HG03159 (cell line): ENCODE data around the gene FAM229A.

Source experiments
- ATAC-seq: cut with Tn5 transposase; IDR thresholded peaks from one replicate; pipeline ENCODE4 v1.9.1; 2021; ENCODE audit warnings: mild to moderate bottlenecking, moderate library complexity; ENCODE audit not compliant: unreplicated experiment

Gene FAM229A

DNA sequence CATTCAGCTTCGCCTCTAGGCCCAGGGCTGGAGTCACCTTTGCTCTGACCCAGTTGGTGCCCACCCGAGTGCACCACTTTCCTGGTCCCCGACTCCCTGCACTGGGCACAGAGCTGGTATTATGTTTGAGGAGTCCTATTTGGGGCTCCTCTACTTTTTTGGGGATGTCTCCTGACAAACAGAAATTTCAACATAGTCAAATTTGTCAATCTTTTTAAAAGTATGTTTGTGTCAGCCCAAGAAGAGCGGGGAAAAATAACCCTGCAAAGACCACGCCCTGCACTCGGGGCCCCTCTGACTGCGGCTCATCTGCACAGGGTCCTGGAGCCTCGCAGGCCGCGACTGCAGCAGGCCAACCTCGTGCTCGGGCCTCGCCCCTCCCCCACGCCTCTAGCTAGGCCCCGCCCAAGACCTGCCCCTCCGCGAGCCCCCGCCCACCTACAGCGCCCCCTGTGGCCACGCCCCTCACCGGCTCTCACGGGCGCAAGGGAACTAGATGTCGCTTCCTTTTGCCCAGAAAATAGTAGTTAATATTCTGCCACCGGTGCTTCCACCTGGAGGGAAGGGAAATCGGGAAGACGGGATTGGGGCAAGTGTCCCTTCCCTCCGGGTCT, 11.4 kb downstream of the FAM229A start:
- ATAC-seq: peak; percentile 43

DNA sequence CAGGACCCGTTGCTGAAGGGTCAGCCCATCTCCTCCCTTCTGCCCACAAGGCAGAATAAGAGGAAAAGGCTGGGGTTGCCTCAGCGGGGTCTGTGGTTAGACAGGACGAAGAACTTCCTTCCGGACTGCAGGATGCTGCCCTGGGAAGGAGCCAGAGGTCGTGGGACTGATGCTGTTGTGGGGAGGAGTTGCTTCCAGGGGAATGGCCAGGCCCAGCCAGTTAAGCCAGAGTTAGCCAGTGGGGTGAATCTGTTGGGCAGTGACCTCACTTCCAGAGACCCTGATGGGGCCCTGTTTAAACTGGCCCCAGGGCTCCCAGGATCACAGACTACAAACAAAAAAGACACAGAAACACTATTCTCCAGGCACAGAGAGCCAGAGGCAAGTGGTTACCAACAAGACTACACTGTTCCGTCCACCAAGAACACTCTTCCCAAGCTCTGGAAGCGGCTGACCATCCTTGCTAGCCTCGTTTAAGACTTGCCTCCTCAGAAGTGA, 13.0 kb downstream of the FAM229A start:
- ATAC-seq: no peak

DNA sequence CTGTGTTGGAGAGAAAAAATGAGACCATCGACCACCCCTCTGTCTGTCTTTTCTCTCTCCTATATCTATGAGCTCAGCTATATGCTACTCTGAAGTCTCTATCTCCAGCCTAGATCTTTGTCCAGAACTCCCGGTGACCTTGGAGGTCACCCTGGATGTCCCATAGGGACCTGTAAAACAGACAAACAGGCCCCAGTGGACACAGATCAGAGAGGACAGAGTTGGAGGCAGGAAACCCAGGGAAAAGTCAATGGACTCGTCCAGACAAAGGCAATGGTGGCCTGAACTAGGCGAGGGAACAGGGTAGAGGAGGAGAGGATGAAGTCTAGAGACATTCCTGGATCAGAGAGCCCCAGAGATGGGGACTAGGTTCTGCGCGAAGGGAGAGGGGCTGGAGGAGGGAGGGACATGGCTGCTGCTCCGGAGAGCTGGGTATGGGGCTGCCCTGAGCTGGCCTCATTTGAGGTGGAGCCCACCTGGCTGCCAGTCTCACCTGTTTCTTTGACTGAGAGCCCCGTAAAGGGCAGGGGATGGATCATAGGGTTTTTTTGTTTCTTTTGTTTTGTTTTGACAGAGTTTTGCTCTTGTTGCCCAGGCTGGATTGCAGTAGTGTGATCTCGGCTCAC, 15.6 kb downstream of the FAM229A start:
- ATAC-seq: no peak

DNA sequence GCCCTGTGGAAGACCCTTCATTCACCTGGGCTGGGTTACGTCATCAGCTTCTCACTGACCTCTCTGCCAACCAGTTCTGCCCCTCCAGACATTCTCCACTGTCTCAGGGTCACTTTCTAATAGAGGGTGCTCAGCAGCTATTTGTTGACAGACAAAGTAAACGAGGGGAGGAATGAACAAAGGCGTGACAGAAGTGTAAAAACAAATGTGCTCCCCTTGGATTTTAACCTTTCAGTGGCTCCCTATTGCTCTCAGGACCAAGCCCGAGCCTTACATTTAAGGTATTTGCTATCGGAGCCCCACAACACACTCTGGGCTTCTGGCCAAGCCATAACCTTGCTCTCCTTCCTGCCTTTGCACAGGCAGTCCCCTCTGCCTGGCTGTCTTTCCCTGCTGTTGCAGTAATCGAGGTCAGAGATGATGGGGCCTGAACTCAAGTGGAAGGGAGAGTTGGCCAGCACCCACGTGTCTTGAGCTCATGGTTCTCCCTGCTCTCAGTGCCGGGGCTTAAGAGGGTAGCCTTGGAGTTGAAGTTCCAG, 16.9 kb downstream of the FAM229A start:
- ATAC-seq: no peak

GRCh38 chr1:32342704-32343103, 19.6 kb downstream of the FAM229A start:
- ATAC-seq: no peak

- no peak for ATAC-seq
Measured at GRCh38 chr1:32341971-32342370, 20.3 kb downstream of the FAM229A start.

DNA sequence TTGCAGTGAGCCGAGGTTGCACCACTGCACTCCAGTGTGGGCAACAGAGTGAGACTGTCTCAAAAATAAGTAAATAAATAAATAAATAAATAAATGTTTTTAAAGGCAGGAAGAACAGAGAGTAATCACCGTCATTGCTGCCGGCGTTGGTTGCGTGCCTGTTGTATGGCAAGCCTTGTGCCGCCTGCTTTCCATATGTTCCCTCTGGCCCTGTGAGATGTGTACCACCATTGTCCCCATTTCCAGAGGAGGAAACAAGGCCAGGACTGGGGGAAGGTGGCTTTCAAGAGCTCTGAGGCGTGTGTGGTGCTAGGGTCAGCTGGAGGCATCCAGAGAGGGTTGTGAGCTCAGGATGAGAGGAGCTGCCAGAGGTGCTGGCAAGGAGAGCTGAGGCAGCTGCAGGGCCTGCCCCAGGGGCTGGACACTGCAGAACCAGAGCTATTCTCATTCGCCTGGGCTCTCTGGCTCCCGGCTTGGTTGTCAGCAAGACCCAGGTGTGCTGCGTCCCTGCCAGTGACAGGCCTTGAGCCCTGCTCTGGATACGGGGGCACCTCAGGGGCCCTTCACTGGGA, 21.0 kb downstream of the FAM229A start:
- no peak for ATAC-seq

- ATAC-seq: no peak
Measured at GRCh38 chr1:32339363-32339978, 22.8 kb downstream of the FAM229A start.

DNA sequence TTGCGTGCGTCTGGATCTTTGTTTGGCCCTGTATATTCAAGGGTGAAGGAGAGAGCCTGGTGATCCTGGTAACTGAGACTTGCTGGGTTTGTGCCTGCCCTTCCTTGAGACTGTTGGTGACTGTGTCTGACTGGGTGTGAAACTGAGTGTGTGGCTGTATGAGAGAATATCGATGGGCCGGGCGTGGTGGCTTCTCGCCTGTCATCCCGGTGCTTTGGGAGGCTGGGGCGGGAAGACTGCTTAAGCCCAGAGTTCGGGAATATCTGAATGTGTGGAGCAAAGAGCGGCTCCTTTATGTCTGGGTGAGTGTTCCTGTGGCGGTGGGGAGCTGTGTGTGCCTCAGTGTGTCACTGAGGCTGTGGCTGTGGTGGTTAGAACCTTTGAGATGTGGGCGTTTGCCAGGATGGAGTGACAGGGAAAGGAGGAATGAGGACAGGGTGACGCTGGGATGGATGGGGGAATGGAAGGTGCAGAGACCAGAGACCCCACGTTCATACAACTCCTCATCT, 23.6 kb downstream of the FAM229A start:
- no peak for ATAC-seq

- ATAC-seq: no peak
Measured at GRCh38 chr1:32337855-32338636, 24.2 kb downstream of the FAM229A start.

DNA sequence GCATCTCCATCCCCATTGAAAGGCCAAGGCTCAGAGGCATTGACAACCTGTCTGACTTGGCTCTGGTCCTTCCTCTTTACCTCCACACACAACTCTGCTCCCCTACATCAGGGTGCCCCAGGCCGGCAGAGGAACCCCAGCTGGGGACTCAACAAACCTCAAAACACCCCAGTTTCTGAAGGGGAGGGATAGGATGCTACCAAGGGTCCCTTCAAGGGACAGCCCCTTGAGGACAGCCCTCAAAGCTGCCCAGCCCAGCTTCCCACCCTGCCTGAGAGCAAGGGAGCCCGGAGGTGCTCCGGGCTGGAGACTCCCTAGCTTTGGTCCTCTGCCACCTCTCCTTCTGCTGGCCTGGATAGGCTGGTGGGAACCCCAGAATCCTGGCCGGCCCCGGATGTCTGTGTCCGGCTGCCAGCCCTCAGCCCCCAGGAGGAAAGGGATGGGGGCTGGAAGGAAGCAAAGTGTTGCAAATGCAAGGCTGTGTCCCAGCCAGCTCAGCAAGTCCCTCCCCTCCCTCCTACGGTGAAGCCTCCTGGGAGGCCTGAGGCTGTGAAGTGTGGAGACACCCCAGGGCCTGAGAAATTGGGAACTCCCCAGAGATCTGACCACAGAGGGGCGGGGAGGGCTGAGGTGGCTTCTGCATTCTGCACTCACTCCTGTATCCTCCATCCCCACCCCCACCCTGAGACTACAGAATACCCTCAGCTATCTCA, 25.2 kb downstream of the FAM229A start:
- no peak for ATAC-seq

DNA sequence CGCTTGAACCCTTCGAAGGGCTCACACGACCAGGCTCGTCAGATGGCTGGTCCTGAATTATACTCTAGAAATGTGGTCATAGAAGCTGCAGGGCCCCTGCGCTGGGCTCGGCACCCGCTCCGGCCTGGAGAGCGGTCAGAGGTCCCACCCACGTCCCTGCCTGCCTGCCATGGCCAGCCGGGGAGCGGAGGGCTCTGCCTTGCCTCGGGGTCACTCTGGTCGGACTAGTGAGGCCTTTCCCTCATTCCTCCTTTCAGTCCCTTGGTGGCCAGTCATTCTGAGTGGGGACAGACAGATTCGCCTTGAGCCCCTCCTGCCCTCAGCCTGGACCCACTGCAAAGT, 25.7 kb downstream of the FAM229A start:
- ATAC-seq: no peak

DNA sequence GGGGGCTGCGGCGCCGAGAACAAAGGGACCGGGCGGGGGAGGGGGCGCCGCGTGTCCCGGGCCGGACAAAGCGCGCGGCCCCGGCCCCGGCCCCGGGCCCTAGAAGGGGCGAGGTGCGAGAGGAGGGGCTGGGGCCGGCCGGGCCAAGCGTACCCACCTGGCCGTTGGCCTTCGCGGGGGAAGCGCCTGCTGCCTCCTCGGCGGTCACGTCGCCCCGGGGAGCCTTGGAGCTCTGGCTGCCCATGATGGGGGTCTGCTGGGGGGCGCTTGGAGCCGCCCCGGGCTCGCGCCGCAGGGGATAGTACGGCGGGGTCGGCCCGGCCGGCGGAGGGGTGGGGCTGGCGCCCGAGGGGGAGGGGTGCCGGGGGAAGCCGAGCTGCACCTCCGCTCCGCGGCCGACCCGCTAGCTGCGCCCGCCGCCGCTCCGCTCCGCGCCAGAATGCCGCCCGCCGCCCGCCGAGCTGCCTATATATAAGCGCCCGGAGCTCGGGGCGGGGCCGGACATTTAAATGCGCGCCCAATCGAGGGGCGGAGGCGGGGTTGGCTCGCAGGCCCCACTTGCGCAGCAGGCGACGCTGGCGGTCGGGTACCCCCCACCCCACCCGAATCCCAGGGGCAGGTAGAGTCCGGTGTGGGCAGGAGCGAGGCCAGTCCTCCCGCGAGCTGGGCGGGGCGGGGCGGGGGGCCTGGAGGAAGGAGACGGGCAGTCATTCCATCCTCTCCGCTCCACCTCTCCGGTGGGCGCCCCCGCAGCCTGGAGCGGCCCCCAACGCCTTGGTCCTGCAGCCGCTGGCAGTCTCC, 26.3 kb downstream of the FAM229A start, which contains the start of gene MARCKSL1:
TSS of gene MARCKSL1 (minus strand) at position 444 of the 801 bp plus-strand sequence. CDS start at position 244, 200 bp downstream.
- ATAC-seq: peak; percentile 44

DNA sequence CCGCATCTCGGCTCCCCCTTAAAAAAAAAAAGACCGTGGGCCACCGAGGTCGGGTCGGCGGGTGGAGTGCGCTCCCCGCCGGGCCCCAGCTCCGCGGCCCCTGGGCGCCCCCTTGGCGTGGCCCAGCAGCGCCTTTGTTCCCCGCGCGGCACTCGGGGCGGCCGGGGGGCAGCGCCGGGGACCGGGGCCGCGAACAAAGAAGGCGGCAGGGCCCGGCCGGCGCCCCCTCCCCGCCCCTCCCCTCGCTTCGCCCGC, 26.8 kb downstream of the FAM229A start:
- ATAC-seq: no peak

DNA sequence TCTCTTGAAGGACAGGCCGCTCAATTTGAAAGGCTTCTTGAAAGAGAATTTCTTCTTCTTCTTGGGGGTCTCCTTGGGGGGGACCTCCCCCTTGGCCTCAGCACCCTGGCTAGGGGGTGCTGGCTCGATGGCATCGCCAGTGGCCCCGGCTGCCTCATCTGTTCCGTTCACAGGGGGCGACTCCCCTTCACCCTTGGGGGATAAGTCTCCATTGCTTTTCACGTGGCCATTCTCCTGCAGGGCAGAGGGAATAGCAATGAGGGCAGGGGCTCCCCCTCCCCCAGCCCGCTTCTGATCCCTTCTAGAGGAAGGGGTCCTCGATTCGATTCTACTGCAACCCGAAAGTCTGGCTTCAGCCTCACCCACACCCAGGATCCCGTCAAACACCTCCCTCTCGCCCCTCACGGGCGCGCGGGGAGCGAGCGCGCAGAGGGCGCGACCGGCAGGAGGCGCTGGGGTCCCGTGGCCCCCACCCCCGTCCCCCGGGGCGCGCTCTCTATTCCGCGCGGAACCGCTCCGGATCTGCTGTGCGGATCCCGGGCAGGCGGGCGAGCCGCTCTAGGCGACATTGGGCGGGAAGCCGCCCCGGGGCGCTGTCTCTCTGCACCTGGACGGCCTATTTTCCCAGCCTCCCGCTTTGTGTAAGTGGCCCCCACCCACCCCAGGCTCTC, 27.3 kb downstream of the FAM229A start:
- no peak for ATAC-seq

- no peak for ATAC-seq
Measured at GRCh38 chr1:32334274-32334861, 27.9 kb downstream of the FAM229A start.

GRCh38 chr1:32333251-32333963, 28.9 kb downstream of the FAM229A start:
- no peak for ATAC-seq
